Esophagus muscularis mucosa (tissue), 4 donors: ENCODE measurements around the gene RCE1. TPM values are rescaled to one million over a fixed set of nuclear protein-coding genes. Genes with fewer than 3 reads are reported as not detected.

Experiments
- DNase-seq: peaks from one replicate; pipeline ENCODE4 v3.0.0-alpha.2; 2017; ENCODE audit errors: extremely low spot score
- H3K27ac ChIP-seq, 4 donors: fragments of 200-600 bp; sonication (generic); replicated peaks in 1 of 4; 1 replicate in 3 of 4; 2 replicates in 1 of 4; pipeline ENCODE4 v1.5.1; 2016 to 2019; ENCODE audit warnings: mild to moderate bottlenecking in 1 of 4
- H3K27me3 ChIP-seq, 4 donors: fragments of 200-600 bp; sonication (generic); one replicate each; pipeline versions ENCODE4 v1.5.1 to v1.6.0; 2016 to 2019
- H3K36me3 ChIP-seq, 4 donors: fragments of 200-600 bp; sonication (generic); one replicate each; pipeline ENCODE4 v1.5.1; 2016 to 2019
- H3K4me1 ChIP-seq, 4 donors: fragments of 200-600 bp; sonication (generic); one replicate each; pipeline ENCODE4 v1.5.1; 2016 to 2019
- H3K4me3 ChIP-seq, 4 donors: fragments of 200-600 bp; sonication (generic); 1 replicate in 2 of 4; 2 replicates in 2 of 4; pipeline ENCODE4 v1.5.1; 2016 to 2019; ENCODE audit warnings: mild to moderate bottlenecking in 4 of 4, moderate library complexity in 1 of 4
- H3K9me3 ChIP-seq, 4 donors: fragments of 200-600 bp; sonication (generic); 1 replicate in 3 of 4; 2 replicates in 1 of 4; pipeline ENCODE4 v1.5.1; 2016 to 2019
- CTCF ChIP-seq, 3 experiments: fragments of 200-600 bp in 2 of 3; fragments of 450-650 bp in 1 of 3; sonication (generic) in 2 of 3; IDR thresholded peaks; one replicate each; pipeline ENCODE4 v1.5.1; 2017 to 2019; ENCODE audit warnings: antibody characterized with exemption in 3 of 3, mild to moderate bottlenecking in 2 of 3, moderate library complexity in 1 of 3
- EP300 ChIP-seq: sonication (generic); formaldehyde crosslinking; IDR thresholded peaks from one replicate; pipeline ENCODE4 v1.6.1; 2017; ENCODE audit warnings: antibody characterized with exemption
- POLR2A ChIP-seq: fragments of 450-650 bp; IDR thresholded peaks from one replicate; pipeline ENCODE4 v1.6.1; 2017; ENCODE audit warnings: antibody characterized with exemption, moderate library complexity, mild to moderate bottlenecking, low read depth
- POLR2AphosphoS5 ChIP-seq, 2 donors: sonication (generic); formaldehyde crosslinking; IDR thresholded peaks; one replicate each; pipeline ENCODE4 v1.6.1; 2017; ENCODE audit warnings: antibody characterized with exemption in 2 of 2
- WGBS: methylation state at CpG from one replicate; pipeline ENCODE4 v1.1.5; 2018; 5-methylcytosine and 5-hydroxymethylcytosine counted together
- intact Hi-C: fragments of 100-400 bp; cut with DNase I; formaldehyde crosslinking; loops from one replicate; pipeline ENCODE4 v1.15.1; 2023
- total RNA-seq, 4 donors: library from RNA; depleted of rRNA; stranded (reverse); fragments of >200 nt; gene quantifications; one replicate each; pipeline versions ENCODE4 v1.1.0 to v1.2.1, GENCODE V29; 2016

The RCE1 gene
- total RNA-seq, 4 donors from 2014 or later = 8.7 to 18.2 (median 13.0) TPM

- no peaks in the 10 kb centered on the region for H3K27me3 ChIP-seq
- TF ChIP-seq CTCF (IDR thresholded peaks at IDR 0.05) = no peak
- no peak for TF ChIP-seq POLR2A
- TF ChIP-seq POLR2AphosphoS5 (IDR thresholded peaks at IDR 0.05) = no peak
- no peak for TF ChIP-seq EP300
- DNase-seq = no peak
- WGBS = 83% methylated on average over 14 of the region's 14 CpGs
- peaks cover 0 to 4% (median 0%) of the 10 kb centered on the region in 4 donors for H3K4me1 ChIP-seq
- H3K27ac ChIP-seq = no peak overlapping the region
- H3K9me3 ChIP-seq = no peaks in the 10 kb centered on the region
- intact Hi-C loops = no loop called here
- no peak overlapping the region for H3K4me3 ChIP-seq
- H3K36me3 ChIP-seq = no peaks in the 10 kb centered on the region
Measured at GRCh38 chr11:66891851-66892660, 48.8 kb downstream of the RCE1 start.

- no peak for TF ChIP-seq POLR2AphosphoS5 (IDR thresholded peaks at IDR 0.05)
- TF ChIP-seq CTCF (IDR thresholded peaks at IDR 0.05) = no peak
- no peak for TF ChIP-seq EP300
- TF ChIP-seq POLR2A = no peak
- Histone ChIP-seq H3K4me3 (no peak overlapping the region), H3K9me3 (no peaks in the 10 kb centered on the region), H3K27me3 (no peaks in the 10 kb centered on the region), H3K27ac (no peak overlapping the region), H3K4me1 (peaks cover 0 to 4% (median 0%) of the 10 kb centered on the region in 4 donors), H3K36me3 (no peaks in the 10 kb centered on the region)
- 55% methylated on average over 6 of the region's 6 CpGs for WGBS
- intact Hi-C loops = no loop called here
- no peak for DNase-seq
Measured at GRCh38 chr11:66892911-66893310, 49.7 kb downstream of the RCE1 start.

- intact Hi-C loops = no loop called here
- no peak for TF ChIP-seq CTCF (IDR thresholded peaks at IDR 0.05)
- no peak for TF ChIP-seq POLR2AphosphoS5 (IDR thresholded peaks at IDR 0.05)
- TF ChIP-seq EP300 = no peak
- no peak for TF ChIP-seq POLR2A
- WGBS = 83% methylated on average over 2 of the region's 2 CpGs
- DNase-seq = no peak
- no peaks in the 10 kb centered on the region for H3K27me3 ChIP-seq
- peaks cover 0 to 4% (median 0%) of the 10 kb centered on the region in 4 donors for H3K4me1 ChIP-seq
- no peaks in the 10 kb centered on the region for H3K9me3 ChIP-seq
- H3K36me3 ChIP-seq = no peaks in the 10 kb centered on the region
- H3K4me3 ChIP-seq = no peak overlapping the region
- no peak overlapping the region for H3K27ac ChIP-seq
Measured at GRCh38 chr11:66894141-66894540, 50.9 kb downstream of the RCE1 start.

Other genes starting within 250 kb of the RCE1 start
- gene RBM14, start 226.8 kb upstream of the RCE1 start, total RNA-seq = 10 to 100 TPM; 30.5 to 41.7 (median 34.9) TPM
- 100 to 1,000 TPM in 1 of 4 donors, 10 to 100 TPM in 3; 82.2 to 101 (median 90.2) TPM for gene RBM4, start 204.7 kb upstream of the RCE1 start, total RNA-seq
- gene RBM4B, start 165.6 kb upstream of the RCE1 start, total RNA-seq = 10 to 100 TPM; 10.3 to 13.2 (median 12.2) TPM
- 10 to 100 TPM in 2 of 4 donors, 1 to 10 TPM in 2; 3.3 to 12.5 (median 10.0) TPM for gene SPTBN2, start 114.2 kb upstream of the RCE1 start, total RNA-seq
- gene LRFN4, start 13.6 kb downstream of the RCE1 start, total RNA-seq = 10 to 100 TPM in 2 of 4 donors, 1 to 10 TPM in 2; 8.7 to 21.9 (median 13.1) TPM
- gene PC, start 114.9 kb downstream of the RCE1 start, total RNA-seq = 1 to 10 TPM; 2.1 to 5.5 (median 5.1) TPM
- not detected for gene C11orf86, start 131.9 kb downstream of the RCE1 start, total RNA-seq
- under 1 TPM in 1 of 4 donors, not detected in 3; 0.13 TPM for gene SYT12, start 179.7 kb downstream of the RCE1 start, total RNA-seq
- gene RHOD, start 213.4 kb downstream of the RCE1 start, total RNA-seq = 10 to 100 TPM; 14.4 to 34.7 (median 20.4) TPM